Neural cell (in vitro differentiated cells): ENCODE results near the gene IGSF21. TPM values are rescaled to one million over a fixed set of nuclear protein-coding genes. Genes with fewer than 3 reads are reported as not detected.

Experiments used
- H2AFZ ChIP-seq: fragments of 200-600, 300-800 bp; sonication (generic), shearing (Covaris generic); 2 replicates; pipeline ENCODE4 v1.6.0; 2014; ENCODE audit warnings: low read depth, mild to moderate bottlenecking, antibody characterized with exemption, low read length, moderate library complexity
- H3F3A ChIP-seq: fragments of 200-600 bp; shearing (Covaris generic); 2 replicates; pipeline ENCODE4 v1.6.1; 2016; ENCODE audit warnings: mild to moderate bottlenecking, moderate library complexity, mixed read lengths, antibody characterized with exemption, low read length; ENCODE audit not compliant: insufficient read depth, poor library complexity, severe bottlenecking
- H3K27ac ChIP-seq: fragments of 200-600, 300-800 bp; sonication (generic), shearing (Covaris generic); 2 replicates; pipeline ENCODE4 v1.5.1; 2014; ENCODE audit warnings: mild to moderate bottlenecking, low read length, moderate library complexity
- H3K27me3 ChIP-seq: fragments of 300-800, 200-600 bp; sonication (generic), shearing (Covaris generic); 2 replicates; pipeline ENCODE4 v1.6.0; 2014; ENCODE audit warnings: mild to moderate bottlenecking, low read depth, low read length, moderate library complexity; ENCODE audit not compliant: insufficient read depth
- H3K36me3 ChIP-seq: fragments of 300-800, 200-600 bp; sonication (generic), shearing (Covaris generic); 2 replicates; pipeline ENCODE4 v1.5.1; 2014; ENCODE audit warnings: mild to moderate bottlenecking, antibody characterized with exemption, low read length, moderate library complexity; ENCODE audit not compliant: insufficient read depth
- H3K4me2 ChIP-seq: fragments of 300-800, 200-600 bp; sonication (generic), shearing (Covaris generic); 2 replicates; pipeline ENCODE4 v1.6.0; 2014; ENCODE audit warnings: mild to moderate bottlenecking, low read length
- H3K4me3 ChIP-seq: fragments of 300-800, 200-600 bp; sonication (generic), shearing (Covaris generic); 2 replicates; pipeline ENCODE4 v1.5.1; 2014; ENCODE audit warnings: mild to moderate bottlenecking, low read length, moderate library complexity
- H3K79me2 ChIP-seq: fragments of 200-600 bp; shearing (Covaris generic); replicated peaks from 2 replicates; pipeline ENCODE4 v1.6.0; 2014; ENCODE audit warnings: mild to moderate bottlenecking, low read length, moderate library complexity; ENCODE audit not compliant: insufficient read depth
- H3K9ac ChIP-seq: fragments of 300-800, 200-600 bp; sonication (generic), shearing (Covaris generic); 2 replicates; pipeline ENCODE4 v1.6.1; 2016; ENCODE audit warnings: mild to moderate bottlenecking, low read length, mixed read lengths
- H3K9me2 ChIP-seq: fragments of 200-600 bp; shearing (Covaris generic); 2 replicates; pipeline ENCODE4 v1.6.1; 2016; ENCODE audit warnings: mild to moderate bottlenecking, low read length, mixed read lengths; ENCODE audit not compliant: insufficient read depth
- H3K9me3 ChIP-seq: fragments of 200-600, 300-800 bp; sonication (generic), shearing (Covaris generic); 2 replicates; pipeline ENCODE4 v1.6.1; 2016; ENCODE audit warnings: mild to moderate bottlenecking, mixed run types, low read length, moderate library complexity, mixed read lengths
- H4K20me1 ChIP-seq: fragments of 200-600 bp; shearing (Covaris generic); 2 replicates; pipeline ENCODE4 v1.6.1; 2016; ENCODE audit warnings: mild to moderate bottlenecking, mixed run types; ENCODE audit not compliant: insufficient read depth
- CTCF ChIP-seq: fragments of 450-650 bp; IDR thresholded peaks from 2 replicates; pipeline ENCODE4 v1.5.1; 2014; ENCODE audit warnings: antibody characterized with exemption, mild to moderate bottlenecking, moderate library complexity; ENCODE audit not compliant: poor library complexity, severe bottlenecking
- EP300 ChIP-seq: fragments of 450-650 bp; conservative IDR thresholded peaks from 2 replicates; pipeline ENCODE4 v1.6.1; 2014; ENCODE audit warnings: antibody characterized with exemption, mild to moderate bottlenecking, moderate library complexity; ENCODE audit not compliant: poor library complexity, severe bottlenecking
- EZH2 ChIP-seq: fragments of 200-600, 300-800 bp; shearing (Covaris generic), sonication (generic); IDR thresholded peaks from 2 replicates; pipeline ENCODE4 v1.6.1; 2014; ENCODE audit warnings: antibody characterized with exemption, low read length, borderline replicate concordance, mild to moderate bottlenecking; ENCODE audit not compliant: insufficient read depth, poor library complexity, severe bottlenecking
- MXI1 ChIP-seq: fragments of 450-650 bp; conservative IDR thresholded peaks from 2 replicates; pipeline ENCODE4 v1.6.1; 2014; ENCODE audit warnings: antibody characterized with exemption, mild to moderate bottlenecking; ENCODE audit not compliant: poor library complexity, severe bottlenecking
- POLR2AphosphoS5 ChIP-seq: IDR thresholded peaks from 2 replicates; pipeline ENCODE4 v1.6.1; 2012
- RAD21 ChIP-seq: fragments of 450-650 bp; conservative IDR thresholded peaks from 2 replicates; pipeline ENCODE4 v1.6.1; 2014; ENCODE audit warnings: antibody characterized with exemption, mild to moderate bottlenecking, moderate library complexity
- REST ChIP-seq: IDR thresholded peaks from 2 replicates; pipeline ENCODE4 v1.6.1; 2012; ENCODE audit warnings: borderline replicate concordance
- SMC3 ChIP-seq: fragments of 450-650 bp; conservative IDR thresholded peaks from 2 replicates; pipeline ENCODE4 v1.6.1; 2014; ENCODE audit warnings: antibody characterized with exemption, mild to moderate bottlenecking, moderate library complexity; ENCODE audit not compliant: poor library complexity
- TAF1 ChIP-seq: IDR thresholded peaks from 2 replicates; pipeline ENCODE4 v1.6.1; 2012; ENCODE audit warnings: low read depth
- polyA plus RNA-seq: library from polyadenylated mRNA; depleted of rRNA; stranded (reverse); fragments of >200 nt; gene quantifications from 2 replicates; pipeline ENCODE4 v1.2.3, GENCODE V29; 2014

The IGSF21 gene
- polyA plus RNA-seq, 1 donor from 2014 or later = 2.4 TPM

GRCh38 chr1:18396247-18396980, 288.8 kb downstream of the IGSF21 start:
- H3F3A ChIP-seq = no peaks in the 10 kb centered on the region
- no peaks in the 10 kb centered on the region for H4K20me1 ChIP-seq
- no peaks in the 10 kb centered on the region for H3K27me3 ChIP-seq
- no peak overlapping the region for H2AFZ ChIP-seq
- no peaks in the 10 kb centered on the region for H3K36me3 ChIP-seq
- H3K27ac ChIP-seq = no peak overlapping the region
- no peak overlapping the region for H3K4me2 ChIP-seq
- TF ChIP-seq RAD21 (no peak), EZH2 (no peak), CTCF (no peak)
- H3K9me2 ChIP-seq = no peaks in the 10 kb centered on the region
- H3K79me2 ChIP-seq = no peaks in the 10 kb centered on the region
- H3K9ac ChIP-seq = no peak overlapping the region
- no peak overlapping the region for H3K4me3 ChIP-seq
- no peaks in the 10 kb centered on the region for H3K9me3 ChIP-seq

DNA sequence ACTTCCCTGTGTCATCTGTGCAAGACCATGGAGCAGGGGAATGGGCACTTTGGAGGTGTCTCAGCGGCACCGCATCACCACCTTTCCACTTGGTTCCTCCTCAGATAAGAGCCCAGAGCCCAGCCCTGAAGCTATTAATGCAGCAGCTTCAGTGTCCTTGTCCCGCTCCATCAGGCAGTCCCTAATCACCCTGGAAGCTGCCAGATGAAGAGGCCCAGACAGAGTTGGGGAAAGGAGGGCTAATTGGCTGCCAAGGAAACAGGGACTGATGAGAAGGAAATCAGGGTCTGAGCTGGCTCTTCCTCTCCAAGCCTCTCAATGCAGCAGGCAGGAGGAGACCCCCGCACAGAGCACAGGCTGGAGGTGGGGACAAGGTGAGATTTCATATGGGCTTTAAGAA, 290.0 kb downstream of the IGSF21 start:
- Histone ChIP-seq H3K79me2 (no peaks in the 10 kb centered on the region), H3K4me2 (no peak overlapping the region), H3F3A (no peaks in the 10 kb centered on the region), H2AFZ (no peak overlapping the region), H4K20me1 (no peaks in the 10 kb centered on the region), H3K9me3 (no peaks in the 10 kb centered on the region), H3K27ac (no peak overlapping the region), H3K36me3 (no peaks in the 10 kb centered on the region), H3K9ac (no peak overlapping the region), H3K9me2 (no peaks in the 10 kb centered on the region), H3K27me3 (no peaks in the 10 kb centered on the region), H3K4me3 (no peak overlapping the region)
- TF ChIP-seq EP300 (no peak), POLR2AphosphoS5 (no peak), TAF1 (no peak), SMC3 (no peak), EZH2 (no peak)

DNA sequence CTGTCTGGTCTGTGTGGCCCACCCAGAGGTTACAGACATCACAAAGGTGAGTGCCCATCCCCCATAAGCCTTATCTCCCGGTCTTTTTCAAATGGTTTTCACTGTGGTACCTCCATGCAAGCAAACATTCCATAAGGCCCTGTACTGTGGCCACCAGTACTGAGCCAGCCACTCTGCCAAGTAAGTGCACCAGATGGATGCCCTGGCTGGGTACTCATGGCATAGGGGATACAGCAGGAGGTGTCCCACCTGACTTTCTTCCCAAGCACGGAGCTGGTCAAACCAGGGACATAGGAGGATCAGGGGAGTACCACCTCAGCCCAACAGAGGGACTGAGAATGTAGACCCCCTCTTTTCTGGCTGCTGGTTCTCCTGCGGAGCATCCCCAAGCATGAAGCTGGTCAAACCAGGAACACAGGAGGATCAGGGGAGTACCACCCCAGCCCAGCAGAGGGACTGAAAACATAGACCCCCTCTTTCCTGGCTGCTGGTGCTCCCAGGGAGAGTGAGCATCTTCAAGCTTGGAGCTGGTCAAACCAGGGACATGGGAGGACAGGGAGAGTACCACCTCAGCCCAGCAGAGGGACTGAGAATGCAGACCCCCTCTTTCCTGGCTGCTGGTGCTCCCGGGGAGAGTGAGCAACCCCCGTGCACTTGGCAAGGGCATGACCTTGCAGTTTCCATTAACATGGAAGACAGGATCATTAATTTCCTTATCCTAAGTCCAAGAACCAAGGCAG, 291.4 kb downstream of the IGSF21 start:
- no peaks in the 10 kb centered on the region for H4K20me1 ChIP-seq

More for the DNA sequence above, 291.4 kb downstream of the IGSF21 start:
- no peak overlapping the region for H2AFZ ChIP-seq
- no peak overlapping the region for H3K4me3 ChIP-seq
- H3K9me2 ChIP-seq = no peaks in the 10 kb centered on the region
- no peaks in the 10 kb centered on the region for H3K79me2 ChIP-seq
- no peaks in the 10 kb centered on the region for H3K9me3 ChIP-seq
- no peak overlapping the region for H3K9ac ChIP-seq
- TF ChIP-seq TAF1 = no peak
- TF ChIP-seq CTCF = no peak
- no peak for TF ChIP-seq REST
- no peak for TF ChIP-seq POLR2AphosphoS5
- no peak for TF ChIP-seq MXI1
- no peak for TF ChIP-seq EP300
- no peak for TF ChIP-seq SMC3
- no peak for TF ChIP-seq RAD21
- TF ChIP-seq EZH2 = no peak
- no peak overlapping the region for H3K4me2 ChIP-seq
- H3F3A ChIP-seq = no peaks in the 10 kb centered on the region
- no peak overlapping the region for H3K27ac ChIP-seq
- no peaks in the 10 kb centered on the region for H3K36me3 ChIP-seq
- H3K27me3 ChIP-seq = no peaks in the 10 kb centered on the region
